ENCODE measurements around the gene CLPTM1.

The CLPTM1 gene, protein sequence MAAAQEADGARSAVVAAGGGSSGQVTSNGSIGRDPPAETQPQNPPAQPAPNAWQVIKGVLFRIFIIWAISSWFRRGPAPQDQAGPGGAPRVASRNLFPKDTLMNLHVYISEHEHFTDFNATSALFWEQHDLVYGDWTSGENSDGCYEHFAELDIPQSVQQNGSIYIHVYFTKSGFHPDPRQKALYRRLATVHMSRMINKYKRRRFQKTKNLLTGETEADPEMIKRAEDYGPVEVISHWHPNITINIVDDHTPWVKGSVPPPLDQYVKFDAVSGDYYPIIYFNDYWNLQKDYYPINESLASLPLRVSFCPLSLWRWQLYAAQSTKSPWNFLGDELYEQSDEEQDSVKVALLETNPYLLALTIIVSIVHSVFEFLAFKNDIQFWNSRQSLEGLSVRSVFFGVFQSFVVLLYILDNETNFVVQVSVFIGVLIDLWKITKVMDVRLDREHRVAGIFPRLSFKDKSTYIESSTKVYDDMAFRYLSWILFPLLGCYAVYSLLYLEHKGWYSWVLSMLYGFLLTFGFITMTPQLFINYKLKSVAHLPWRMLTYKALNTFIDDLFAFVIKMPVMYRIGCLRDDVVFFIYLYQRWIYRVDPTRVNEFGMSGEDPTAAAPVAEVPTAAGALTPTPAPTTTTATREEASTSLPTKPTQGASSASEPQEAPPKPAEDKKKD

DNA sequence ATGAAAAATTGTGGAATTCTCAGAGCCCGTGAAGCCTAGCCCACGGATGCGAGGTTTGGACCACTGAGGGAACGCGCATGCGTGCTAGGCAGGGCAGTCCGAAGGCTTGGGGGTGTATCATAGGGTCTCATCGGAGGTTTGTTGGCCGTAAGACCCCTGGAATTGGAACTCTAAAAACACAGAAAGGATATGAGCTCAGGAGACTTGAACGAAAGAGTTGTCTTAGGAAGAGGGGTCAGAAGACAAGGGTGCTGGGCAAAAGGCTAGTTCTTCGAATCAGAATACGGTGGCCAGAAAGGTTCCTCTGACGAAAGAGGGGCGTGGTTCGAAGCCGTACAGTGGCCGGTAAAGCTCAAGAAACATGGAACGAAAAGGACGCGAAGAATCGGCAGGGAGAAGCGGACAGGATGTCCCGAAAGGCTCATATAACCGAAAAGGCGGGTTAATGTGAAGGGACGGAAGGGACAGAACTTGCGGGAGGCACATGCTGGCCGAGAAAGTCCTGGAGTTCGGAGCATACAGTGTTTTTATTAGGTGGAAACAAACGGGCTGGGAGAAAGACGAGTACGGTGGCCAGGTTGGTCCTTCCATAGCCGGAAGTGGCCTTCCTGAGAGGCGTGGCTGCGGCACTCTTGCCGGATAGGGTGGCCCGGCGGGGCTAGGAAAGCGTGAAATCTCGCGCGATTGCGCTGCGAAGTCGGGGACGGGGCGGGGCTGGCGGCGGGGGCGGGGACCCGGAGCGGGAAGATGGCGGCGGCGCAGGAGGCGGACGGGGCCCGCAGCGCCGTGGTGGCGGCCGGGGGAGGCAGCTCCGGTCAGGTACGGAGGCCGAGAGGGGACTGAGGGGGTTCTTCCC, at the start of gene CLPTM1:
Gene CLPTM1 (plus strand): TSS at position 732 of the 856 bp plus-strand sequence. CDS start 16 bp downstream, at position 748.
- peak within 1 kb of the TSS; percentile 95 for H3K4me2 ChIP-seq (ENCODE audit: insufficient read depth, low read length)
- TF ChIP-seq, protein P1, sequence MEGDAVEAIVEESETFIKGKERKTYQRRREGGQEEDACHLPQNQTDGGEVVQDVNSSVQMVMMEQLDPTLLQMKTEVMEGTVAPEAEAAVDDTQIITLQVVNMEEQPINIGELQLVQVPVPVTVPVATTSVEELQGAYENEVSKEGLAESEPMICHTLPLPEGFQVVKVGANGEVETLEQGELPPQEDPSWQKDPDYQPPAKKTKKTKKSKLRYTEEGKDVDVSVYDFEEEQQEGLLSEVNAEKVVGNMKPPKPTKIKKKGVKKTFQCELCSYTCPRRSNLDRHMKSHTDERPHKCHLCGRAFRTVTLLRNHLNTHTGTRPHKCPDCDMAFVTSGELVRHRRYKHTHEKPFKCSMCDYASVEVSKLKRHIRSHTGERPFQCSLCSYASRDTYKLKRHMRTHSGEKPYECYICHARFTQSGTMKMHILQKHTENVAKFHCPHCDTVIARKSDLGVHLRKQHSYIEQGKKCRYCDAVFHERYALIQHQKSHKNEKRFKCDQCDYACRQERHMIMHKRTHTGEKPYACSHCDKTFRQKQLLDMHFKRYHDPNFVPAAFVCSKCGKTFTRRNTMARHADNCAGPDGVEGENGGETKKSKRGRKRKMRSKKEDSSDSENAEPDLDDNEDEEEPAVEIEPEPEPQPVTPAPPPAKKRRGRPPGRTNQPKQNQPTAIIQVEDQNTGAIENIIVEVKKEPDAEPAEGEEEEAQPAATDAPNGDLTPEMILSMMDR (IDR thresholded peaks at IDR 0.05; ENCODE audit: borderline replicate concordance, extremely low read depth, low read length, poor library complexity, severe bottlenecking), result no peak
- no peak for TF ChIP-seq EZH2 (IDR thresholded peaks at IDR 0.05; ENCODE audit: borderline replicate concordance, low read depth, low read length, severe bottlenecking)
- H3K4me3 ChIP-seq (ENCODE audit: low read depth in 1 of 2, low read length in 2 of 2), result peak within 1 kb of the TSS; percentile 95 to 96
- H2AFZ ChIP-seq (ENCODE audit: low read depth, low read length), result peak within 1 kb of the TSS; percentile 96
- H4K20me1 ChIP-seq (ENCODE audit: insufficient read depth, low read length), result peaks cover 34% of the 10 kb centered on the region
- no peaks in the 10 kb centered on the region for H3K27me3 ChIP-seq (ENCODE audit: insufficient read depth, low read length, poor library complexity)
- H3K9me3 ChIP-seq (ENCODE audit: insufficient read depth, low read length, severe bottlenecking), result no peaks in the 10 kb centered on the region
- H3K36me3 ChIP-seq (ENCODE audit: insufficient read depth, low read length), result peaks cover 13% of the 10 kb centered on the region; the same call in 1 of the 2 replicates
- DNase-seq, result peak; percentile 96
- peaks cover 40% of the 10 kb centered on the region for H3K4me1 ChIP-seq (ENCODE audit: insufficient read depth, low read length)
- peaks cover 51% of the 10 kb centered on the region for H3K79me2 ChIP-seq (ENCODE audit: insufficient read depth, low read length)
- ATAC-seq (ENCODE audit: insufficient read depth, low read depth), result peak; percentile 92
- peak within 1 kb of the TSS; percentile 96 for H3K27ac ChIP-seq (ENCODE audit: low read length)
- peak within 1 kb of the TSS; percentile 93 for H3K9ac ChIP-seq (ENCODE audit: low read depth, low read length)

DNA sequence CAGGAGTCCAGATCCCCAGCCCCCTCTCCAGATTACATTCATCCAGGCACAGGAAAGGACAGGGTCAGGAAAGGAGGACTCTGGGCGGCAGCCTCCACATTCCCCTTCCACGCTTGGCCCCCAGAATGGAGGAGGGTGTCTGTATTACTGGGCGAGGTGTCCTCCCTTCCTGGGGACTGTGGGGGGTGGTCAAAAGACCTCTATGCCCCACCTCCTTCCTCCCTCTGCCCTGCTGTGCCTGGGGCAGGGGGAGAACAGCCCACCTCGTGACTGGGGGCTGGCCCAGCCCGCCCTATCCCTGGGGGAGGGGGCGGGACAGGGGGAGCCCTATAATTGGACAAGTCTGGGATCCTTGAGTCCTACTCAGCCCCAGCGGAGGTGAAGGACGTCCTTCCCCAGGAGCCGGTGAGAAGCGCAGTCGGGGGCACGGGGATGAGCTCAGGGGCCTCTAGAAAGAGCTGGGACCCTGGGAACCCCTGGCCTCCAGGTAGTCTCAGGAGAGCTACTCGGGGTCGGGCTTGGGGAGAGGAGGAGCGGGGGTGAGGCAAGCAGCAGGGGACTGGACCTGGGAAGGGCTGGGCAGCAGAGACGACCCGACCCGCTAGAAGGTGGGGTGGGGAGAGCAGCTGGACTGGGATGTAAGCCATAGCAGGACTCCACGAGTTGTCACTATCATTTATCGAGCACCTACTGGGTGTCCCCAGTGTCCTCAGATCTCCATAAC, 49.6 kb upstream of the CLPTM1 start, which contains the start of gene APOE:
Gene APOE (plus strand): TSS at position 360 of the 724 bp plus-strand sequence. CDS start 829 bp downstream, outside the sequence.
- ATAC-seq (ENCODE audit: insufficient read depth, low read depth) (peak; percentile 21; the same call in 1 of the 3 replicates), DNase-seq (no peak)
- Histone ChIP-seq H3K27ac (ENCODE audit: low read length) (no peak within 1 kb of the TSS), H3K4me3 (ENCODE audit: low read depth in 1 of 2, low read length in 2 of 2) (no peak within 1 kb of the TSS), H3K79me2 (ENCODE audit: insufficient read depth, low read length) (no peaks in the 10 kb centered on the region), H3K27me3 (ENCODE audit: insufficient read depth, low read length, poor library complexity) (no peaks in the 10 kb centered on the region), H3K4me1 (ENCODE audit: insufficient read depth, low read length) (no peaks in the 10 kb centered on the region), H3K4me2 (ENCODE audit: insufficient read depth, low read length) (no peak within 1 kb of the TSS), H3K36me3 (ENCODE audit: insufficient read depth, low read length) (peaks cover 26% of the 10 kb centered on the region), H3K9me3 (ENCODE audit: insufficient read depth, low read length, severe bottlenecking) (no peaks in the 10 kb centered on the region), H4K20me1 (ENCODE audit: insufficient read depth, low read length) (peaks cover 17% of the 10 kb centered on the region), H3K9ac (ENCODE audit: low read depth, low read length) (no peak within 1 kb of the TSS), H2AFZ (ENCODE audit: low read depth, low read length) (no peak within 1 kb of the TSS)
- TF ChIP-seq, protein P1 (IDR thresholded peaks at IDR 0.05; ENCODE audit: borderline replicate concordance, extremely low read depth, low read length, poor library complexity, severe bottlenecking), result no peak
- no peak for TF ChIP-seq EZH2 (IDR thresholded peaks at IDR 0.05; ENCODE audit: borderline replicate concordance, low read depth, low read length, severe bottlenecking)

DNA sequence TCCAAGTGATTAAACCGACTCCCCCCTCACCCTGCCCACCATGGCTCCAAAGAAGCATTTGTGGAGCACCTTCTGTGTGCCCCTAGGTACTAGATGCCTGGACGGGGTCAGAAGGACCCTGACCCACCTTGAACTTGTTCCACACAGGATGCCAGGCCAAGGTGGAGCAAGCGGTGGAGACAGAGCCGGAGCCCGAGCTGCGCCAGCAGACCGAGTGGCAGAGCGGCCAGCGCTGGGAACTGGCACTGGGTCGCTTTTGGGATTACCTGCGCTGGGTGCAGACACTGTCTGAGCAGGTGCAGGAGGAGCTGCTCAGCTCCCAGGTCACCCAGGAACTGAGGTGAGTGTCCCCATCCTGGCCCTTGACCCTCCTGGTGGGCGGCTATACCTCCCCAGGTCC, 47.6 kb upstream of the CLPTM1 start:
- H4K20me1 ChIP-seq (ENCODE audit: insufficient read depth, low read length), result peaks cover 12% of the 10 kb centered on the region
- H3K79me2 ChIP-seq (ENCODE audit: insufficient read depth, low read length), result no peaks in the 10 kb centered on the region
- no peak overlapping the region for H3K4me2 ChIP-seq (ENCODE audit: insufficient read depth, low read length)
- H3K9me3 ChIP-seq (ENCODE audit: insufficient read depth, low read length, severe bottlenecking), result no peaks in the 10 kb centered on the region
- H3K27me3 ChIP-seq (ENCODE audit: insufficient read depth, low read length, poor library complexity), result no peaks in the 10 kb centered on the region
- TF ChIP-seq, protein P1 (IDR thresholded peaks at IDR 0.05; ENCODE audit: borderline replicate concordance, extremely low read depth, low read length, poor library complexity, severe bottlenecking), result no peak
- TF ChIP-seq EZH2 (IDR thresholded peaks at IDR 0.05; ENCODE audit: borderline replicate concordance, low read depth, low read length, severe bottlenecking), result no peak
- H3K27ac ChIP-seq (ENCODE audit: low read length), result no peak overlapping the region
- H3K4me3 ChIP-seq (ENCODE audit: low read depth in 1 of 2, low read length in 2 of 2), result no peak overlapping the region
- H2AFZ ChIP-seq (ENCODE audit: low read depth, low read length), result no peak overlapping the region
- no peak for ATAC-seq (ENCODE audit: insufficient read depth, low read depth)
- no peak overlapping the region for H3K9ac ChIP-seq (ENCODE audit: low read depth, low read length)
- H3K4me1 ChIP-seq (ENCODE audit: insufficient read depth, low read length), result no peaks in the 10 kb centered on the region
- DNase-seq, result no peak
- H3K36me3 ChIP-seq (ENCODE audit: insufficient read depth, low read length), result peaks cover 12% of the 10 kb centered on the region

Data from DND-41 (cell line).